Measurements from ENCODE around the gene TRERF1. TPM values are rescaled to one million over a fixed set of nuclear protein-coding genes. Genes with fewer than 3 reads are reported as not detected.

The TRERF1 gene
- polyA plus RNA-seq, 3 donors, result 0.58 to 10.0 (median 2.0) TPM

DNA sequence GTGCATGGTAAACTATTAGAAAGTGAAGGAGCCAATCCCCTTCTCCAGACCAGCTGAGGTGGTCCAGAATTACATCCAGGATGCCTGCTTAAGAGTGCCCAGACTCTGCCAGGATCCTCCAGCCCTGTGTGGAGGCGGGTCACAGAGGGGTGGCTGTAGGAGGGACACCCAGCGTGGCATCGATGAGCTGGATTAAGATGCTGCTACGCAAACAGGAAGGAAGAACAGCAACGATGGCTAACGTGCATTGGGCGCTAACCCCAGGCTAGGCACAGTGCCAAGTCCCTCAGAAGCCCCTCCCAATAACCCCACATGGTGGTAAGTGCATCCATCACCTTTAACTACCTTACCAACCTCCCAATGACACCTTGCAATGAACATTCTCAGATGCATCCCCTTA, 170.2 kb downstream of the TRERF1 start:
- Histone ChIP-seq H3K36me3 (replicated peaks in 1 of 2; ENCODE audit: control insufficient read depth in 1 of 2, insufficient read depth in 2 of 2, low read length in 2 of 2) (peaks cover 5 to 13% of the 10 kb centered on the region in 2 donors), H3K27ac (ENCODE audit: low read depth in 1 of 2, low read length in 2 of 2) (peak overlapping the region in 1 of 2 donors; percentile 9), H3K79me2 (ENCODE audit: insufficient read depth, low read length) (peaks cover 41% of the 10 kb centered on the region), H3K27me3 (ENCODE audit: control insufficient read depth in 2 of 2, insufficient read depth in 2 of 2, low read length in 2 of 2) (no peaks in the 10 kb centered on the region), H3K4me3 (replicated peaks in 1 of 3; ENCODE audit: low read depth in 2 of 3, low read length in 3 of 3) (no peak overlapping the region), H3K9ac (ENCODE audit: insufficient read depth, low read length, poor library complexity, severe bottlenecking) (no peak overlapping the region), H3K4me1 (ENCODE audit: control insufficient read depth in 1 of 2, insufficient read depth in 2 of 2, low read length in 2 of 2) (peaks cover 25 to 27% of the 10 kb centered on the region in 2 donors), H4K20me1 (ENCODE audit: insufficient read depth, low read length) (peaks cover 33% of the 10 kb centered on the region), H2AFZ (ENCODE audit: insufficient read depth, low read depth, low read length, poor library complexity, severe bottlenecking) (no peak overlapping the region), H3K4me2 (replicated peaks; ENCODE audit: extremely low read depth, low read length, poor library complexity, severe bottlenecking) (no peak overlapping the region), H3K9me3 (replicated peaks in 1 of 2; ENCODE audit: control insufficient read depth in 1 of 2, insufficient read depth in 1 of 2, low read length in 2 of 2) (no peaks in the 10 kb centered on the region)
- no peaks in the 10 kb centered on the region for H3K27me3 Mint-ChIP-seq (ENCODE audit: low read depth in 3 of 3)
- peaks cover 2 to 6% (median 4%) of the 10 kb centered on the region in 7 donors for H3K9me3 Mint-ChIP-seq
- H3K4me3 Mint-ChIP-seq, result no peak overlapping the region
- H3K36me3 Mint-ChIP-seq, result peaks cover 8 to 43% of the 10 kb centered on the region in 2 donors
- H3K4me1 Mint-ChIP-seq, result peaks cover 44% of the 10 kb centered on the region
- TF ChIP-seq, protein P1, sequence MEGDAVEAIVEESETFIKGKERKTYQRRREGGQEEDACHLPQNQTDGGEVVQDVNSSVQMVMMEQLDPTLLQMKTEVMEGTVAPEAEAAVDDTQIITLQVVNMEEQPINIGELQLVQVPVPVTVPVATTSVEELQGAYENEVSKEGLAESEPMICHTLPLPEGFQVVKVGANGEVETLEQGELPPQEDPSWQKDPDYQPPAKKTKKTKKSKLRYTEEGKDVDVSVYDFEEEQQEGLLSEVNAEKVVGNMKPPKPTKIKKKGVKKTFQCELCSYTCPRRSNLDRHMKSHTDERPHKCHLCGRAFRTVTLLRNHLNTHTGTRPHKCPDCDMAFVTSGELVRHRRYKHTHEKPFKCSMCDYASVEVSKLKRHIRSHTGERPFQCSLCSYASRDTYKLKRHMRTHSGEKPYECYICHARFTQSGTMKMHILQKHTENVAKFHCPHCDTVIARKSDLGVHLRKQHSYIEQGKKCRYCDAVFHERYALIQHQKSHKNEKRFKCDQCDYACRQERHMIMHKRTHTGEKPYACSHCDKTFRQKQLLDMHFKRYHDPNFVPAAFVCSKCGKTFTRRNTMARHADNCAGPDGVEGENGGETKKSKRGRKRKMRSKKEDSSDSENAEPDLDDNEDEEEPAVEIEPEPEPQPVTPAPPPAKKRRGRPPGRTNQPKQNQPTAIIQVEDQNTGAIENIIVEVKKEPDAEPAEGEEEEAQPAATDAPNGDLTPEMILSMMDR (IDR thresholded peaks at IDR 0.05), result no peak
- 2% methylated on average over 7 of the region's 7 CpGs for WGBS (ENCODE audit: insufficient coverage)
- DNase-seq, result peak in 1 of 3 donors; percentile 9
- intact Hi-C loops (cut with micrococcal nuclease), result no loop called here
- H3K27ac Mint-ChIP-seq, result peak overlapping the region in 1 of 7 donors; percentile 42

DNA sequence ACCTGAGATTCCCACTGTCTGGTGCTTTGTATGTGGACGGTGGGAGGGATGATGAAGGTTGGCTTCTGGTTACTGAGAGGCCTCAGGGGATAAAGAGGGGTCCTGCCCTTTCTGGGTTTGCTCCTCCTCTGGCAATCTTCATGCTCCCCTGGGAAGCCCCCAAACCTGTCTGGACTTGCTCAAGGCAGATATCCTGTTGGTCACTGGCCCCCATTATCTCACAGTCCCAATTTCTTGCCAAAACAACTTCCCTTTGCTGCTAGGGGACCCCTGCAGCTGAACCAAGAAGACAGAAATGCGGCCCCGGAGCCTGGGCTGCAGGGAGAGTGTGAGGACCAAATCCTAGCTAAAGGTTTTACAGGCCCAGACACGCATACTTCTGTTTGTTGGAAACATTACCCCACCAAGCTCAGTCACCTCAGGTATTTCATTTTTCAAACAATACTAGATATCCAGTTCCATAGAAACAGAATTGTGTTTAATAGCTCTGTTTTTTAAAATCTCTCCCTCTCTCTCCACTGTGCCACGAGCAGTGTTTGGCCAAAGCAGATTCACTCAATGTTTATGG, 170.7 kb downstream of the TRERF1 start:
- H3K4me1 ChIP-seq (ENCODE audit: control insufficient read depth in 1 of 2, insufficient read depth in 2 of 2, low read length in 2 of 2), result peaks cover 25 to 27% of the 10 kb centered on the region in 2 donors

More for the DNA sequence above, 170.7 kb downstream of the TRERF1 start:
- no peaks in the 10 kb centered on the region for H3K27me3 Mint-ChIP-seq (ENCODE audit: low read depth in 3 of 3)
- Histone ChIP-seq H4K20me1 (ENCODE audit: insufficient read depth, low read length) (peaks cover 33% of the 10 kb centered on the region), H3K27me3 (ENCODE audit: control insufficient read depth in 2 of 2, insufficient read depth in 2 of 2, low read length in 2 of 2) (no peaks in the 10 kb centered on the region), H3K27ac (ENCODE audit: low read depth in 1 of 2, low read length in 2 of 2) (peak overlapping the region in 1 of 2 donors; percentile 9), H3K9me3 (replicated peaks in 1 of 2; ENCODE audit: control insufficient read depth in 1 of 2, insufficient read depth in 1 of 2, low read length in 2 of 2) (no peaks in the 10 kb centered on the region), H3K36me3 (replicated peaks in 1 of 2; ENCODE audit: control insufficient read depth in 1 of 2, insufficient read depth in 2 of 2, low read length in 2 of 2) (peaks cover 7 to 19% of the 10 kb centered on the region in 2 donors), H3K79me2 (ENCODE audit: insufficient read depth, low read length) (peaks cover 41% of the 10 kb centered on the region), H3K4me3 (replicated peaks in 1 of 3; ENCODE audit: low read depth in 2 of 3, low read length in 3 of 3) (no peak overlapping the region), H3K9ac (ENCODE audit: insufficient read depth, low read length, poor library complexity, severe bottlenecking) (no peak overlapping the region), H2AFZ (ENCODE audit: insufficient read depth, low read depth, low read length, poor library complexity, severe bottlenecking) (no peak overlapping the region), H3K4me2 (replicated peaks; ENCODE audit: extremely low read depth, low read length, poor library complexity, severe bottlenecking) (no peak overlapping the region)
- peak overlapping the region in 2 of 7 donors; percentile 28 to 77 for H3K27ac Mint-ChIP-seq
- no peak overlapping the region for H3K4me3 Mint-ChIP-seq
- 80% methylated on average over 2 of the region's 5 CpGs for WGBS (ENCODE audit: insufficient coverage)
- H3K9me3 Mint-ChIP-seq, result peaks cover 2 to 6% (median 4%) of the 10 kb centered on the region in 7 donors
- peaks cover 10 to 46% of the 10 kb centered on the region in 2 donors for H3K36me3 Mint-ChIP-seq
- no peak for DNase-seq
- peaks cover 44% of the 10 kb centered on the region for H3K4me1 Mint-ChIP-seq
- TF ChIP-seq, protein P1 (IDR thresholded peaks at IDR 0.05), result no peak
- intact Hi-C loops (cut with micrococcal nuclease), result no loop called here
